CD14-positive monocyte (primary cell): Measurements from ENCODE around the gene BNIPL. TPM values are rescaled to one million over a fixed set of nuclear protein-coding genes. Genes with fewer than 3 reads are reported as not detected.

ENCODE experiments used
- DNase-seq, 3 donors: peaks; one replicate each; pipeline ENCODE4 v3.0.0-alpha.2; 2011 to 2022
- H2AFZ ChIP-seq: 2 replicates; pipeline ENCODE4 v1.6.0; 2012; ENCODE audit warnings: mild to moderate bottlenecking, low read depth, low read length, inconsistent platforms; ENCODE audit not compliant: insufficient read depth, poor library complexity, severe bottlenecking
- H3K27ac ChIP-seq, 2 donors: 1 replicate in 1 of 2; 2 replicates in 1 of 2; pipeline ENCODE4 v1.5.1; 2012 to 2013; ENCODE audit warnings: low read length in 2 of 2, control low read depth in 1 of 2, inconsistent platforms in 1 of 2, low read depth in 1 of 2, mild to moderate bottlenecking in 1 of 2
- H3K27me3 ChIP-seq, 2 donors: one replicate each; pipeline versions ENCODE4 v1.6.0 to v1.6.1; 2011 to 2013; ENCODE audit warnings: low read length in 2 of 2; ENCODE audit not compliant: control insufficient read depth in 2 of 2, insufficient read depth in 2 of 2
- H3K36me3 ChIP-seq, 2 donors: replicated peaks in 1 of 2; 1 replicate in 1 of 2; 2 replicates in 1 of 2; pipeline versions ENCODE4 v1.5.1 to v1.6.1; 2012 to 2013; ENCODE audit warnings: low read length in 2 of 2, control low read depth in 1 of 2, inconsistent platforms in 1 of 2, mild to moderate bottlenecking in 1 of 2; ENCODE audit not compliant: insufficient read depth in 2 of 2, control insufficient read depth in 1 of 2
- H3K4me1 ChIP-seq, 2 donors: 1 replicate in 1 of 2; 2 replicates in 1 of 2; pipeline versions ENCODE4 v1.5.1 to v1.6.1; 2012 to 2013; ENCODE audit warnings: low read length in 2 of 2, control low read depth in 1 of 2, inconsistent platforms in 1 of 2, mild to moderate bottlenecking in 1 of 2, moderate library complexity in 1 of 2; ENCODE audit not compliant: insufficient read depth in 2 of 2, control insufficient read depth in 1 of 2
- H3K4me2 ChIP-seq: replicated peaks from 2 replicates; pipeline ENCODE3; 2012; ENCODE audit warnings: low read length, moderate library complexity, mild to moderate bottlenecking; ENCODE audit not compliant: poor library complexity, severe bottlenecking; ENCODE audit errors: extremely low read depth
- H3K4me3 ChIP-seq, 3 experiments: fragments of 200-600 bp in 1 of 3; sonication (generic) in 1 of 3; replicated peaks in 1 of 3; 1 replicate in 2 of 3; 2 replicates in 1 of 3; pipeline ENCODE4 v1.5.1; 2011 to 2013; ENCODE audit warnings: low read length in 3 of 3, mild to moderate bottlenecking in 3 of 3, control low read depth in 2 of 3, low read depth in 2 of 3, inconsistent platforms in 1 of 3, moderate library complexity in 1 of 3
- H3K79me2 ChIP-seq: 2 replicates; pipeline ENCODE4 v1.6.0; 2012; ENCODE audit warnings: mild to moderate bottlenecking, control low read depth, inconsistent platforms, low read length, moderate library complexity; ENCODE audit not compliant: insufficient read depth
- H3K9ac ChIP-seq: 2 replicates; pipeline ENCODE4 v1.6.0; 2017; ENCODE audit warnings: low read length, mild to moderate bottlenecking; ENCODE audit not compliant: insufficient read depth, poor library complexity, severe bottlenecking
- H3K9me3 ChIP-seq, 2 donors: replicated peaks in 1 of 2; 1 replicate in 1 of 2; 2 replicates in 1 of 2; pipeline versions ENCODE4 v1.5.1 to v1.6.1; 2012 to 2013; ENCODE audit warnings: low read length in 2 of 2, control low read depth in 1 of 2; ENCODE audit not compliant: control insufficient read depth in 1 of 2, insufficient read depth in 1 of 2
- H4K20me1 ChIP-seq: 2 replicates; pipeline ENCODE4 v1.6.0; 2012; ENCODE audit warnings: mild to moderate bottlenecking, low read length, control low read depth, moderate library complexity; ENCODE audit not compliant: insufficient read depth
- H3K27ac Mint-ChIP-seq, 7 donors: one replicate each; pipeline ENCODE4 v1.8.0; 2020; ENCODE audit warnings: mild to moderate bottlenecking in 7 of 7, mixed read lengths in 7 of 7, moderate library complexity in 6 of 7, inconsistent platforms in 2 of 7
- H3K27me3 Mint-ChIP-seq, 3 donors: one replicate each; pipeline ENCODE4 v1.8.0; 2021 to 2022; ENCODE audit warnings: low read depth in 3 of 3, mild to moderate bottlenecking in 3 of 3, mixed read lengths in 3 of 3, moderate library complexity in 3 of 3, inconsistent platforms in 1 of 3
- H3K36me3 Mint-ChIP-seq, 2 donors: one replicate each; pipeline ENCODE4 v1.8.0; 2020; ENCODE audit warnings: mixed read lengths in 2 of 2, inconsistent platforms in 1 of 2, mild to moderate bottlenecking in 1 of 2
- H3K4me1 Mint-ChIP-seq: one replicate; pipeline ENCODE4 v1.8.0; 2020; ENCODE audit warnings: mild to moderate bottlenecking, mixed read lengths
- H3K4me3 Mint-ChIP-seq, 2 donors: one replicate each; pipeline ENCODE4 v1.8.0; 2020; ENCODE audit warnings: mild to moderate bottlenecking in 2 of 2, mixed read lengths in 2 of 2, moderate library complexity in 1 of 2
- H3K9me3 Mint-ChIP-seq, 7 donors: one replicate each; pipeline ENCODE4 v1.8.0; 2020 to 2022; ENCODE audit warnings: mixed read lengths in 7 of 7, mild to moderate bottlenecking in 6 of 7, moderate library complexity in 6 of 7, inconsistent platforms in 2 of 7
- WGBS: methylation state at CpG from one replicate; pipeline ENCODE4 v1.1.5; 2013; ENCODE audit warnings: missing lambda C conversion rate; ENCODE audit not compliant: insufficient coverage; 5-methylcytosine and 5-hydroxymethylcytosine counted together
- intact Hi-C, 2 donors: fragments of 100-400 bp; cut with micrococcal nuclease; formaldehyde crosslinking; loops; one replicate each; pipeline versions ENCODE4 v1.15.0 to v1.15.1; 2023
- polyA plus RNA-seq, 3 donors: library from polyadenylated mRNA; depleted of rRNA in 1 of 3; unstranded in 2 of 3; stranded (reverse) in 1 of 3; fragments of 300-500 nt in 2 of 3; fragments of >200 nt in 1 of 3; fragmentation: Illumina TruSeq in 2 of 3; gene quantifications; 1 replicate in 2 of 3; 2 replicates in 1 of 3; pipeline ENCODE4 v1.2.3, GENCODE V29; 2012 to 2021
- TF ChIP-seq, protein P1 (sequence below): fragments of 200-600 bp; IDR thresholded peaks from one replicate; pipeline ENCODE4 v1.8.0; 2022; ENCODE audit warnings: antibody characterized with exemption, mild to moderate bottlenecking

BNIPL gene
- polyA plus RNA-seq, 3 donors: 0.77 TPM; not detected in 2

DNA sequence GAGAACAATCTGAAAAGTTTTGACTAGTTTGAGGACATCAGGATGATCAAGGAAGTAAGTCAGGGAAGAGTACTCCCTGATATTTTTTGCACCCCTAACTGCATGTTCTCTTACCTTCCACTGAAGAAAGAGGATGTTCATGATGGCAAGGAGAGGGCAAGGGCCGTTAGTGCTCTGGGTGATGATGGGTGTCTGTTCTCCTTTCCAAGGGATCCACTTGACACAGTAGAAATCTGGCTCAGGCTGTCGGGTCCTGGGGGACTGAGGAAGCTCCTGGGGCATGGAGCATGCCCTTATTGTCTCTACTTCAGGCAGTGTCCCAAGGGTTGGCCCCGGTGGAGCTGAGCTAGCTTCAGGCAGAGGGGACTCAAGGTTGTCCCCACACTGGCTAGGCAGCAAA, 34.3 kb upstream of the BNIPL start:
- Histone ChIP-seq H3K9me3 (no peaks in the 10 kb centered on the region), H3K27ac (peak overlapping the region; percentile 73 to 78), H3K4me2 (peak overlapping the region; percentile 62), H3K4me3 (peak overlapping the region in 1 of 3 experiments; percentile 56), H3K79me2 (peaks cover 64% of the 10 kb centered on the region), H3K27me3 (no peaks in the 10 kb centered on the region), H3K4me1 (peaks cover 79 to 81% of the 10 kb centered on the region in 2 donors), H4K20me1 (peaks cover 15% of the 10 kb centered on the region), H2AFZ (no peak overlapping the region), H3K9ac (no peak overlapping the region), H3K36me3 (peaks cover 15 to 34% of the 10 kb centered on the region in 2 donors)
- intact Hi-C loops: loop anchor here in 1 of 2 donors (10.0 kb wide), 1 partner anchor 163 kb away; the partner anchor contains the start of genes LYSMD1 and SCNM1
- Mint-ChIP-seq H3K27ac (peak overlapping the region; percentile 88 to 94 (median 91)), H3K36me3 (peaks cover 36 to 46% of the 10 kb centered on the region in 2 donors), H3K9me3 (peaks cover 0 to 3% (median 0%) of the 10 kb centered on the region in 7 donors), H3K4me1 (peaks cover 79% of the 10 kb centered on the region), H3K4me3 (no peak overlapping the region), H3K27me3 (peaks cover 0 to 3% (median 2%) of the 10 kb centered on the region in 3 donors)
- TF ChIP-seq, protein P1, sequence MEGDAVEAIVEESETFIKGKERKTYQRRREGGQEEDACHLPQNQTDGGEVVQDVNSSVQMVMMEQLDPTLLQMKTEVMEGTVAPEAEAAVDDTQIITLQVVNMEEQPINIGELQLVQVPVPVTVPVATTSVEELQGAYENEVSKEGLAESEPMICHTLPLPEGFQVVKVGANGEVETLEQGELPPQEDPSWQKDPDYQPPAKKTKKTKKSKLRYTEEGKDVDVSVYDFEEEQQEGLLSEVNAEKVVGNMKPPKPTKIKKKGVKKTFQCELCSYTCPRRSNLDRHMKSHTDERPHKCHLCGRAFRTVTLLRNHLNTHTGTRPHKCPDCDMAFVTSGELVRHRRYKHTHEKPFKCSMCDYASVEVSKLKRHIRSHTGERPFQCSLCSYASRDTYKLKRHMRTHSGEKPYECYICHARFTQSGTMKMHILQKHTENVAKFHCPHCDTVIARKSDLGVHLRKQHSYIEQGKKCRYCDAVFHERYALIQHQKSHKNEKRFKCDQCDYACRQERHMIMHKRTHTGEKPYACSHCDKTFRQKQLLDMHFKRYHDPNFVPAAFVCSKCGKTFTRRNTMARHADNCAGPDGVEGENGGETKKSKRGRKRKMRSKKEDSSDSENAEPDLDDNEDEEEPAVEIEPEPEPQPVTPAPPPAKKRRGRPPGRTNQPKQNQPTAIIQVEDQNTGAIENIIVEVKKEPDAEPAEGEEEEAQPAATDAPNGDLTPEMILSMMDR: no peak
- DNase-seq: peak in 2 of 3 donors; percentile 50 to 52
- 50% methylated on average over 2 of the region's 3 CpGs for WGBS

DNA sequence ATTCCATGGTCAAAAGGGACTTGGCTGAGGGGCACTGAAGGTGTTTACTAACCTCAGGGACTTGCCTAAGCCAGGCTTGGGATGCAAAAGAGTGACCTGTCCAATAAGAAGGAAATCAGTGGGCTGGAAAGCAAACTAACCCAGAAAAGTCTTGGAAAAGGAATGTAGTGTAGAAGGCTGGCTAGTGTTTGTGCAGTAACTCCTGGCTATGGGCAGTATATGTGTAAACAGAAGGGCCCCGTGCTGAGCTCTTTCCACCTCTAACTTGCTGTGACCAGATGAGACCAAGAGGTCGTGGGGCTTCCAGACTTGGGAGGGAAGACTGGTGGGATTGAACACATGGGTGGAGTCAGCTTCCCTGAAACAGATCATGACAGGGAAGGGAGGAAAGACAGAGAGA, 33.8 kb upstream of the BNIPL start:
- H3K9me3 Mint-ChIP-seq: peaks cover 0 to 2% (median 0%) of the 10 kb centered on the region in 7 donors
- Histone ChIP-seq H3K9me3 (no peaks in the 10 kb centered on the region), H3K27ac (peak overlapping the region; percentile 73 to 78), H3K79me2 (peaks cover 69% of the 10 kb centered on the region), H3K4me2 (peak overlapping the region; percentile 62), H4K20me1 (peaks cover 15% of the 10 kb centered on the region), H3K4me3 (peak overlapping the region in 1 of 3 experiments; percentile 56), H3K9ac (no peak overlapping the region), H3K4me1 (peaks cover 85 to 87% of the 10 kb centered on the region in 2 donors), H3K36me3 (peaks cover 10 to 28% of the 10 kb centered on the region in 2 donors), H2AFZ (no peak overlapping the region), H3K27me3 (no peaks in the 10 kb centered on the region)
- H3K4me1 Mint-ChIP-seq: peaks cover 84% of the 10 kb centered on the region
- no peak for DNase-seq
- intact Hi-C loops: loop anchor here in 1 of 2 donors (10.0 kb wide), 1 partner anchor 162 kb away; the partner anchor contains the start of genes LYSMD1 and SCNM1
- H3K27me3 Mint-ChIP-seq: peaks cover 0 to 6% (median 2%) of the 10 kb centered on the region in 3 donors
- TF ChIP-seq, protein P1: no peak
- peak overlapping the region; percentile 88 to 94 (median 91) for H3K27ac Mint-ChIP-seq
- peaks cover 30 to 41% of the 10 kb centered on the region in 2 donors for H3K36me3 Mint-ChIP-seq
- 90% methylated on average over 2 of the region's 2 CpGs for WGBS
- peak overlapping the region in 1 of 2 donors; percentile 77 for H3K4me3 Mint-ChIP-seq
